Renal pelvis (tissue), 4 donors: ENCODE measurements around the gene CD86. TPM values are rescaled to one million over a fixed set of nuclear protein-coding genes. Genes with fewer than 3 reads are reported as not detected.

Experiments used
- DNase-seq: peaks from one replicate; pipeline ENCODE4 v3.0.0-alpha.2; 2013
- polyA plus RNA-seq, 3 donors: library from polyadenylated mRNA; unstranded; fragments of 120-200 nt; gene quantifications; one replicate each; pipeline ENCODE4 v1.2.1, GENCODE V29; 2013; ENCODE audit not compliant: insufficient read length in 3 of 3

CD86 gene
- polyA plus RNA-seq, 3 donors = 1.1 to 1.5 (median 1.3) TPM

DNA sequence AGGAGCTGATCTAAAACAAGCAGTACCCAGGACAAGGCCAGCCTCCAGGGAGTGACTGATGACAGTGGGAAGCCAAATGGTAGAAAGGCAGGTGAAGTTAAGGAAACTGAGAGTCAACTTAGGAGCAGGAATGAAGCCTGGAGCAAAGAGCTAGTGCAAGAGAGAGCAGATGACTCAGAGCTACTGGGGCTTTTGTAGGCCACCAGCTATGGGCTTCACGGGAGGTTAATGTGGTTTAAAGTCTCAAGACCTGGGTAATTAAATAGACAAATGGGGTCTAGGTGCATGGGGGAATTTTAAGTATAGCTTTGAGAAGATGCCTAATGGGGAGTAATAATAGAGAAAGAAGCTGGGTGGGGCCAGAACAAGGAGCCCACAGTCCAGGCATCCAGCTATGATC, 3.1 kb downstream of the CD86 start:
- no peak for DNase-seq

DNA sequence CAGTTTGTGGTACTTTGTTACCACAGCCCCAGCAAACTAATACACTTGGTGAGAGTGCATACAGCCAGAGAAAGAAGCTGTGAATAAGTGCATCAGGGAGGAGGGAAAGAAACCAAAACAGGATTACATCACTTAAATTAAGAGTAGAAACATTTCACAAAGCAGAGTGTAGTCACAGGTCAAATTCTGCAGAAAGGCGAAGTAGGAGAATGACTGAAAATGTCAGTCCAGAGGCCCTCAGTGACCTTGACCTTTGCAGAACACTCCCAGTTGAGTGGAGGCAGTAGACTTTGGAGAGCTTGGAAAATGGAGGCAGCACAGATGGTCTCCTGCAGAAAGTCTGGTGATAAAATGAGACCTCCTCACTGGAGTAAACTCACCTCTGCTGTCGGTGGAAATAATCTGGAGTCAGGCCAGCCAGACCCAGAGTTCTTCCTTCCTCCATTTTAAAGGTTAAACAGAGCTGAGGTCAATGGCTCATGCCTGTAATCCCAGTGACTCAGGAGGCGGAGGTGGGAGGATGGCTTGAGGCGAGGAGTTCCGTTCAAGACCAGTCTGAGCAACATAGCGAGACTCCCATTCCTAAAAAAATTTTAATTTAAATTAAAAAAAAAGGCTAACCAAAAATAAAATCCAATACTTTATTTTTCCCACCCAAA, 5.0 kb downstream of the CD86 start:
- DNase-seq = no peak

DNA sequence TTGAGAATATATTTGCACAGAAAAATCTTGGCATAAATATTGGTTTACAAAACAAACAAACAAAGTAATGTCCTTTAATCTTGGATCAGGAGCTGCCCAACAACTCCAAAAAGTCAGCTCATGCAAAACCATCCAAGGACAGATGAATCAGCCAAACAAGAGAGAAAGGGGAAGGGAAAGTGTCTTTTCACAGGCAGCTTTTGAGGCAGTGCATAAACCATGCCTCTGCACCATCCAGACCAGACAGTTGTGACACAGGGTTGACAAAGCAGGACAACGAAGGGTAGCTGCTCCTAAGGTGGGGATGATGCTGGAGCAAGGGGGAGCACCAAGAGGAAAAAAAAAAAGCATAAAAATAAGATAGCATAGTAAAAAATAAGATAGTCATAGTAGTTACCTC, 8.7 kb downstream of the CD86 start:
- no peak for DNase-seq

DNA sequence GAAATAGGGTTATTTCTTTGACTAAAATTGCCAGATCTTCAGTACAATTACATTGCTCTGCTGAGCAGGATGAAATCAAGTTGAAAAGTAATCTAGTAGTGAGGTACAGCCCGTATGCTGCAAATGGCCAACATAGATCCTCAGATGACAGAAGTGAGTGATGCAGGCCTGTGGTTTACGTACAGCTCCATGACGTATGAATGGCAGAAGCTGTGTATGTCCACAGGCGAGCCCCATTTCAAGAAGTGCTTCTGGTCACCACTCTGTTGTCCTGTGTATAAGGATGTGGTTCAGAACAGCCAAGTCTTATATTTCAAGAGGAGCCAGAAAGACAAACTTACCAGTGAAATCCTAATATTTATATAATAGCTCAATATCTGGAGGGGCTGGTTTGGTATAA, 9.2 kb downstream of the CD86 start:
- no peak for DNase-seq

DNA sequence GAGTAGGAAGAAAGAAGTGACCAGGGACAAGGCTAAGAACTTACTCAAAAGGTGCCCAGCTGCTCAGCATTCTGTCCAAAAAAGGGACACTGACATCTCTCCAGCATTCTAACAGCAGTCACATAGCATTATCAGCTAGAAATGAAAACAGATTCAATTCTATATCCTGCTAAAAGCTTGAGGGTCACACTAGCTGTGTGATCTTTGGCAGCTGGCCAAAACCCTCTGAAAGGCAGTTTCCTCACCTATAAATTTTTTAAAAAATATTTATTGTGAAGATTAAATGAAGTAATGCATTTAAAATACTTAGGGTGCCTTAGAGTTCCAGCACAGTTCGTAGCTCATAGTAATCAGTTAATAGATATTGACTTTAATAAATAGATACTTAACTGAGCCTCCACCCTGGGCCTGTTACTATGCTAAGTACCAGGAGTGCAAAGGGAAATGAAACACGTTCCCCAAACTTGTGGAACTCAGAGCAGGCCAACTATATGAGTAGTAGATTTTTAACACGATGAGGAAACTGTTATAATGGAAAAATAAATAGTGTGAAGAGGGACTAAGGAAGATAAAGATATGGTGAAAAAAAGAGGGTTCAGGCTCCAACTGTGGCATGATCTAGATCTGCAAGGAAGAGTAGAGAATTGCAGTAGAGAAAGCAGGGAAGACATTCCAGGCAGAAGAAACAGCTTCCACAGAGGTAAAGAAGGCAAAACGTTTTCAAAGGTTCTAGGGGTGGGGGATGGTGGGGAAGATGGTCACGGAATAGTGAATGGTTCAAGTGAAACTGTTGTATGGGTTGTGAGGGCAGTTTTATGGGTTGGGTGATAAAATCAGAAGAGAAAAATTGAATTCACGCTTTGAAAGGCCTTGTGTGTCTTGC, 11.4 kb downstream of the CD86 start:
- no peak for DNase-seq

DNA sequence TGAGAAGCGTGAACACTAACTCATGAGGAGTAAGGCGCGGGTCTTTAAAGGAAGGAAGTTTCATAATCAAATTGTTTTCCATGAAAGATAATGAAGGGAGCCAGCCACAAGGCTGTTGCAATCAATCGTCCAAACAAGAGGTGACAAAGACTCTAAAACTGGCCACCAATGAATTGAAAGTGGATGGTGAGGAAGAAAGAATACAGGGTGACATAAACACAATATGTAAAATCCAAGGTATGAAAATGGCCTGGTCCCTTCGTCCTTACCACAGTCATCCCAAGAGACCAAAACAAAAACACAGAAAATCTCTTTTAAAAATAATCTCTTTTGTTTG, 12.0 kb downstream of the CD86 start:
- no peak for DNase-seq

DNA sequence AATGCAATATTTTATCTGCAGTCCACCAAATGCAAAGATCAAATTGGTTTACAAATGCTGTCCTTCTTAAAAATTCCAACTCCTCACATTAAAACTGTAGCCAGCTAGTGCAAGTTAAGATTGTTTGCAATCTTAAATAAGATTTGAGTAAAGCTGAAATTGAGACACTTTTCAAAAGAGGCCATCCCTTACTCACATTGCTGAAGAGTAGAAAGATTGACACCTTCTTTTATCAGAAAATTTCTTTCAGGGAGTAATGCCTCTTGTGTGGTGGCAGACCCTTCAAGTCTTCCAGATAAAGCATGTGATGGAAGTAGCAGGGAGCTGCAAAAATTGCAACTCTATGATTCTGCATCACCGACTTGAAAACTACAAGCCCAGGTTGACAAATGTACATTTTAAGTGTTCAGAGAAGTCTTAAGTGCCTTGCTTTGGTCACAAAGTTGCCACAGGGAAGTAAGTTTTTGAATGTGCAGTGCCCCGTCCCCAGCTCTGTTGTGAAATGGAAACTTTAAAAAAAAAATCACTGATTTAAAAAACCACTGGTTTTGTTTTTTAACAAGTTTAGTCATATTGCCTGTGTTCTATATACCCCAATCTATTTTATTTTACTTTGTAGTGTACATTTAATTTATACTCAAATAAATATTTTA, 12.6 kb downstream of the CD86 start:
- no peak for DNase-seq

DNA sequence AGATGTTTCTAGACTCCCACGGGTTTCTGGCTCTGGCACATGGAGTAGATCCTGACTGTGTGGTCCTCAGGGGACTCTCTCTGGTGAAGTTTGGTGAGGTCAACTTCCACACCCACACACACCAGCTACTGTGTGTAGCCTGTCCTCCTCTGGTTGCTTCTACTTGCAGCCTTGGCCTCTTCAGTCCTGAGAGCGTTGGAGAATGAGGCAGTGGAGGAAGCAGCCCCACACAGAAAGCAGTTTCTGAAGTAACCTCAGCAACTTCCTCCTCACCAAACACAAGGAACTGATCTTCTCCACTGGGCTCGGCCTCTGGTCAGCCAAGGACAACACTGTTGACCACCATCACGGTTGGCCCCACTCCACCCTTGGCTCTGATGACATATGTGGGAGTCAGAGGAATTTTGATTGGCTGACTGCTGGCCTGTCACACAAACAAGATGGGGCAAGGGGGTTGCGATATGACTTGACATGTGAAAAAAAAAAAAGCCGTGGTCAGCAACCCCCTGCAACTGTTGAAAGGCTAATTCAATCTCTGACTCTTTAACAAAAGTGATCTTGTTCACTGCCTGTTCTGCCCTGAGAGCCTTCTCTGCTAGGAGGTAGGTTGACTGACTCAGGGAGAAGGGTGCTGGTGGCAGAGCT, 19.6 kb downstream of the CD86 start:
- DNase-seq = no peak

DNA sequence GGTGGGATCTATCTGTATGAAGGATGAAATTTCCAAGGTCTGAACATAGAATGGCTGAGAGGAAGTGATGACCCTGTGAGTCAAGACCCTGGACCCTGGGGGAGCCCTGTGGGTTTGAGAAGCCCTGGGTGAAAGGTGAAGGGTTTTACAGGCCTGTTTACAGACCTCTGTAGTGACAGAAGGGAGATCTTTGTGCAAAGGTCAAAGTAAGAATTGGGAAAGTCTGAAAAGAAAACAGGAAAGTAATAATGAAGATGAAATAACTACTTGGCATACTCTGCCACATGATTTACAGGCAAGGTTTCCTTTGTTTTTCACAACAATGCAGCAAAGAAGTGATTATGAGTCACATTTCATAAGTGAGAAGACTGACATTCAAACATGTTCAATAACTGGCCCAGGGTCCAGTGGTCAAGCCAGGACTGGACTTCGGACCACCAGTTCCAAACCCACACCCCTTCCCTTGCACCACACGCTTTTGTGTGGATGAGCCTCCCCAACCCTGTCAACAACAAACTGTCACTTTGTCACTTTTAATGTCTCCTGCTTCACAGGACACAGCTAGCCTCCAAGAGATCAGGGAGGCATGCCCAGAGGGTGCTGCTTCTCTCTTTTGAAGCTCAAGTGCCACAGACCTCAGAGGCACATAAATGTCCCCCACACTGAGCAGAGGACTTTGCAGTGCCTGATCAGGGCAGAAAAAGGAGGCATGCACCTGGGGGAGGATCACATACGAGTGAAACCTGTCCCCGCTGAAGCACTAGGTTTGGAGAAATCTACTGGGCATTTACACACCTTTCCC, 21.5 kb downstream of the CD86 start:
- no peak for DNase-seq

DNA sequence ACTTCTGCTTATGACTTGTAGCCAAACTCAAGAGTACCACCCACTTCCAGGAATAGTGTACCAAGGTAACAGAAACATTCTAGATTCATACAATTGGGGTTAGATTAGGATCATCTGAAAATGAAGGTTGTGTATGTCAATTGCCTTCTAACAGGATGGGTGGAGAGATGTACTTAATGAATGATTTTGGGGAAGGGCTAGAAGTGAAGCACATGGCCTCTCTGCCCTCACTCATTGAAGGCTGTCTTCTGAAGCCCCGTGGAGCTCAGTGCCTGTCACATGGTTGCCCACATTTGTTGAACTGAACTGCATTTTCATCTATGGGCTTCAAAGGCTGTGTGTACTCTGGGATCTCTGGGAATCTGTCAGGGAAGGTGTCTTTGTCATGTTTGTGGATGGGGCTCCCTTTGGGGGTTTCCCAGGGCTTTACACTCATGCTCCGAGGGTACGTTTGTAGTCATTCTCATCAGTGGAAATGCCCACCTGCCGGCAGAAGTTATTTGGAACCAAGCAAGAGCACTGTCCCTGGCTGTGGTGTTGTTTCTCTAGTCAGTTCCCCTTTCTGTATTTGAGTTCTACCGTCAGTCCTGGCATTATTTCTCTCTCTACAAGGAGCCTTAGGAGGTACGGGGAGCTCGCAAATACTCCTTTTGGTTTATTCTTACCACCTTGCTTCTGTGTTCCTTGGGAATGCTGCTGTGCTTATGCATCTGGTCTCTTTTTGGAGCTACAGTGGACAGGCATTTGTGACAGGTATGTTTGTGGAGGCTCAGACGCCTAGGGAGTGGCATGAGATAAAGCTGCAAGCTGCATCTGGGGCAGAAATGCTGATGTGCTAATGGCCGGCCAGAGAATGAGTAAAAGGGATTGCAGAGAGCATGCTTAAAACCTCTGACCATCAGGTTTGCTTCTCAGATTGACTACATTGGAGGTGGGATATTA, 22.4 kb downstream of the CD86 start:
- no peak for DNase-seq

DNA sequence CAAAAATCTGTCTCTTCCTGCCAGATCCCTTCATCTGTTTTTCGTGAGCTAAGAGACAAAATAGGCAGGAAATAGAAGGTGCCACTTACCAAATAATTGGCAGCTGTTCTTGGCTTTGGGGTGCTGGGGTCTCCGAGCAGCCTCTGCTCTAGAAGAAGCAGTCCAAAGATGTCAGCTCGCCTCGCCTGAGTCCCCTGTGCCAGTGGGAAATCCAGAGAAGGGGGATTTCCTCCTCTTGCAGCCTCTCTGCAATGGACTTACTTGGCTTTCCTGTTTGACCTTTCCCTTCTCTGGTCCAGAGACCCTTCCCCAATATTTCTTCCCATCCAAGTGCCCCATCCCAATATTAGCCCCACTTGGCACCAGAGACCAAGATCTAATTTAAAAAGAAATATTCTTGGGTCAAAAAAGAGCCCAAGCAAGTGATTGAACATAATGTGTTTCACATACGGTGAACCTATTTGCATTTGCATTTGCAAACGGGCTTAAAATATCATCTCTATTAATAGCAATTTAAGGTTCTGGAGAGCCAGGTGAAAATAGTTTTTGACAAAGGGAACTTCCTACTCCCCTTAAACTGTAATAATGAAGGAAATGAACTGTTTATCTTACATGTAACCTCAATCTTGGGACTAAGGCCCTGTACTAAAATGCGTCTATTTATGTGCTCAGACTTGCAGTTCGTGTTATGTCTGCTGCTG, 23.2 kb downstream of the CD86 start:
- DNase-seq = no peak

DNA sequence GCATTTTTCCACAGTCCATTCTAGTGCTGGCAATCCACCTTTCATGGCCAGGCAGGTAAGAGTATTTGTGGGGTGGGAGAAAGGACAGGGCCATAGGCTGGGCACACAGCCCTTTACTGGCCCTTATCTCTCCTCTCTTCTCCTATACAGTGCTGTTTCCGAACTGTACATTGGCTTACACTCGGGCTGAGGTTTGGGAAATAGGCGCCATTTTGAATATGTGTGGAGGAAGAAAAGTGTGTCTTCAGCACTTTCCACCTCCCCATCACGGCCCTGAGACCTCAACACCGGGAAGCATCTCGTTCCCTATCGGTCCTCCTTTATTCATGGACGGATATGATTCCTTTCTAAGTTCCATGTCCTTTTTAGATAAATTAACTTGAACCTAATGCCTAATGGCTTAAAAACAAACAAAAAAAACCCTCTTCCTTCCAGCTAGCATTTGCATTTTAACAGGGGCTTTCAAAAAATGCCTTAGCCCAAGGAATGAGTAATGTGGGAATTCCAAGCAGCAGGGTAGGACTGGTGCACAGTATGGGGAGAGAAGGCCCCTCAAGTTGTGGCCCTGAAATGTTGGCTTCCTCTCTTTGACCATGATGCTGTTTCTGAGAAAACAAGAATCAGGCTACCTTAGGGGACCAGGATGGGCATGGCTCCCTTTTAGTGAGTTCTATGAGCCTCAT, 24.5 kb downstream of the CD86 start:
- no peak for DNase-seq

DNA sequence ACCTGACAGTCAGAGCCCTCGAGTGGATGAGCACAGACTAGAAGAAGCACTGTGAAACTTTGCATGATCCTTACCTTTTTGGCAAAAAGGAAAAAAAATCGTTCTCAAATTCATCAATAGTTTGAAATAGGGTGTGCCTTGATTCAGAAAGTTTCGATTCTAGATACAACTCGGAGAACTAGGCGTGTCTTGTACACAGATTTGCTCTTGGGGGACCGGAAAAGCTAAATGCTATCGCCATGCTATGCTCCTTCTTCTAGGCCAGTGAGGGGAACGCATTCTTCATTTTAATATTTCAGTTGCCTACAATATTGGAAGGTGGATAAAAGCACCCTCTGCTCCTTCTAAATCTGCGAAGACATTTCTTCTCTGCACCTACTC, 25.0 kb downstream of the CD86 start:
- no peak for DNase-seq

DNA sequence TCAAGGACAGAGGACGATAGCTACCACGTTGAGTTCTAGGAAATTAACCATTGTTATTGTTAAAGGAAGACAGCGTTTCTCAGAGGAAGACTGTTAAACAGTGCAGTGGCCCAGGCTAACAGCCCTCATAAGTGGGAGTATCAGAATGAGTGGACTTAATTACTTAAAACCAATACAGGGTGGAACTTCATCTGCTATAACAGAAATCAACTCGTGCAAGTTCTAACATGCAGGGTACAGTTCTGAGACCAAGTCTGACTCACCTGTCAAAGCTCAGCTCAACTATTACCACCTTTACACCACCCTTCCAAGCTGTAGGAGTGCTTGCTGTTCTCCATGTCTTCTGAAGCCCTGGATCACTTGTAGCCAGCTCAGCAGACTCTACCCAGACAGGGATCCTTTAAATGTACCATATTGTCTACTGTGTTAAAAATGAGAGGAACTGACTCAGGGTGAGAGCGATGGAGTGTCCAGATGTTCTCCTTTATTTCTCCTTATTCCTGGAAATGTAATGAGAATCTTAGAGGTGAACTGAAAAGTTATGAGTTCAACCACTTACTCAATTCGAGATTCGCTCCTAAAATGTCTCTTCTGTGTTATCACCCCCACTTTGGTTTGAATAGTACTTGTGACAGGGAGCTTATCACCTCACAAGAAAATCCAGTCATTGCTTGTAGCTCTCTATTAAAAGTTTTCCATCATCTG, 26.5 kb downstream of the CD86 start:
- DNase-seq = no peak

DNA sequence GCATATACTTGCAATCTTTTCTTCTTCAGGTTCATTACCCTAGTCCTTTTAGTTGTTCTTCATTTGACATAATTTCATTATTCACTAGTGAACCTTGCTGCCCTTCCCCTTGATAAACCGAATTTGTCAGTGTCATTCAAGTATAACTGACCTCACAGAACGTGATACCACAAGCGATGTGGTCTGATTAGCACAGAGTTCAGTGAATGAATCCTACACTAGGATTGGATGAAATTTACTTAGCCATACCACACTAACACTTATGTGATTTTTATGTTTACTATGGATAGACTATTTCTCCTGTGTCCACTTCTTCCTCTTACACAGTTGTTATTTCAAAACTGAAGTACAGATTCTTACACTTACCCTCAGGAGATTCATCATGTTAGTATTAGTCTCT, 27.2 kb downstream of the CD86 start:
- DNase-seq = no peak

DNA sequence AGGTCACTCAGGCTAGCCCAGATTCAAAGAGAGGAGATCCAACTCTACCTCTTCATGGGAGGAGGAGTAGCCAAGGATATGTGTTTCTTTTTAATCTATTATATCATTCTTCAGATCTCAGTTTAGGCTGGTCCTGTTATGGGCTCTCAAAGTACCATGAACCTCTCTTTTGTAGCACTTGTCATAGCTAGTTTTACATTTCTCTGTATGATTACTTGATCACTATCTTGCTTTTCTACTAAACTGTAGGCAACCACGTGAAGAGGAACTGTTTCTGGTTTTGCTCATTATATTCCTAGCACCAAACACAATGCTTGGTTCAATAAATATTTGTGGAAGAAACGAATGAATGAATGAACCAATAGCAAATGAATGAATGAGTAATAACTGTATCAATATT, 29.6 kb downstream of the CD86 start:
- DNase-seq = no peak

DNA sequence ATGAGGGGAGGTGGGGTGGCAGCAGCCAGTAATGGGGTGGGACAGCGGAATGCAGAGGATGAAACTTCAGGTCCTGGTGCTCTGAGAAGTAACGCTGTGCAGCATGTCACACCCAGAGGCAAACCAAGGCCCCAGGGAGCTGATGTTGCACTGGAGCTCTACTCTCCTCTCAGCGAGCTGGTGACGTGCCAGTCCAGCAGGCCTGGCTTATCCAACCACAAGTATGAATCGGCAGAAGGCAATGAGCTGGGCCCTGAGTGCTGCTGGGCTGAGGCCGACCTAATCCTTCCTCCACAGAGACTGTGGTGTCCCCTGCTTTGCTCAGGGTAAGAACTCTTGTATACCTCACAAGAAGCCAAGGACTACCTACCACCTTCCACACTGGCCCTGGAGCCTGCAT, 30.5 kb downstream of the CD86 start:
- DNase-seq = no peak

DNA sequence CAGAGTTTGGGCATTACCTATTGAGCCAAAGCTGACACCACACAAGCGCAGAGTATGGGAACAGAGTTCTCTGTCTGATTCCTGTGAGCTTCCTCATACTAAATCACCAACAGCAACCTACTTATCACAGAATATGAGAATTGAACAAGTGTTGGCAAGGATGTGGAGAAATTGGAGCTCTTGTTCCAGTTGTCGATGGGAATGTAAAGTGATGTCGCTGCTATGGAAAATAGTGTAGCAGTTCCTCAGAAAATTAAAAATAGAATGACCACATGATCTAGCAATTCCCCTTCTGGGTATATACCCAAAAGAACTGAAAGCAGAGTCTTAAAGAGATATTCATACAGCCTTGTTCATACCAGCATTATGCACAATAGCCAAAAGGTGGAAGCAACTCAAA, 33.4 kb downstream of the CD86 start:
- no peak for DNase-seq
